AG20443 (cell line): ENCODE measurements around the gene ALPL.
"Not testable (repeated sequence)": the region's sequence is repeated elsewhere in the genome, so short reads cannot be mapped to it uniquely, and the experiment has no call there.

Experiments used
- DNase-seq: peaks from one replicate; pipeline ENCODE4 v3.0.0; 2012; ENCODE audit warnings: low spot score, mixed read lengths

ALPL gene

GRCh38 chr1:21559788-21560567 lies 50.8 kb downstream of the ALPL start:
- no peak for DNase-seq

GRCh38 chr1:21560916-21561638 lies 51.9 kb downstream of the ALPL start:
- no peak for DNase-seq

GRCh38 chr1:21562896-21563295 lies 53.7 kb downstream of the ALPL start:
- DNase-seq = no peak

- no peak for DNase-seq
Measured at GRCh38 chr1:21563971-21564370, 54.7 kb downstream of the ALPL start.

GRCh38 chr1:21564521-21565095 lies 55.4 kb downstream of the ALPL start:
- DNase-seq = no peak

GRCh38 chr1:21565285-21565684 lies 56.1 kb downstream of the ALPL start:
- no peak for DNase-seq

- not testable (repeated sequence) for DNase-seq
Measured at GRCh38 chr1:21566361-21566760, 57.1 kb downstream of the ALPL start.

GRCh38 chr1:21567241-21568005 lies 58.2 kb downstream of the ALPL start:
- peak; percentile 52 for DNase-seq

GRCh38 chr1:21568006-21568746 lies 59.0 kb downstream of the ALPL start:
- no peak for DNase-seq

GRCh38 chr1:21568809-21569385 lies 59.7 kb downstream of the ALPL start:
- no peak for DNase-seq

- DNase-seq = no peak
Measured at GRCh38 chr1:21569820-21570527, 60.8 kb downstream of the ALPL start.

GRCh38 chr1:21570528-21570875 lies 61.3 kb downstream of the ALPL start:
- no peak for DNase-seq

GRCh38 chr1:21570885-21571284 lies 61.7 kb downstream of the ALPL start:
- no peak for DNase-seq

GRCh38 chr1:21572221-21572620 lies 63.0 kb downstream of the ALPL start:
- DNase-seq = no peak

GRCh38 chr1:21572735-21573277 lies 63.6 kb downstream of the ALPL start:
- DNase-seq = no peak

- DNase-seq = no peak
Measured at GRCh38 chr1:21573475-21573874, 64.3 kb downstream of the ALPL start.

- peak; percentile 64 for DNase-seq
Measured at GRCh38 chr1:21573971-21574465, 64.8 kb downstream of the ALPL start.

GRCh38 chr1:21574466-21575151 lies 65.4 kb downstream of the ALPL start:
- DNase-seq = peak; percentile 54

- DNase-seq = no peak
Measured at GRCh38 chr1:21575351-21575942, 66.2 kb downstream of the ALPL start.
